Activated CD8-positive, alpha-beta T cell treated with anti-CD3 and anti-CD28 coated beads, Interleukin-2, amount 10 ng/mL, durations not matched to agents 7 days and 5 days (primary cell): ENCODE measurements around the gene KIN. TPM values are rescaled to one million over a fixed set of nuclear protein-coding genes. Genes with fewer than 3 reads are reported as not detected.
"Not testable (repeated sequence)": the region's sequence is repeated elsewhere in the genome, so short reads cannot be mapped to it uniquely, and the experiment has no call there.

Experiments
- ATAC-seq: fragments of 150-1000 bp; cut with Tn5 transposase; one replicate; pipeline ENCODE4 v1.10.0; 2021; ENCODE audit warnings: moderate library complexity
- CTCF ChIA-PET: fragments of 350-600 bp; sonication (Branson Sonifier 250); formaldehyde crosslinking; loops from one replicate; lab custom pipeline; 2021; ENCODE audit warnings: antibody characterized with exemption; lab: Charles Lee
- POLR2A ChIA-PET: fragments of 350-600 bp; sonication (Branson Sonifier 250); formaldehyde crosslinking; loops from one replicate; lab custom pipeline; 2021; ENCODE audit warnings: antibody characterized with exemption; lab: Charles Lee
- DNase-seq: peaks from one replicate; pipeline ENCODE4 v3.0.0-alpha.2; 2020
- H3K27ac Mint-ChIP-seq: one replicate; pipeline ENCODE4 v1.8.0; 2021; ENCODE audit warnings: mild to moderate bottlenecking, mixed read lengths
- H3K27me3 Mint-ChIP-seq: one replicate; pipeline ENCODE4 v1.8.0; 2021; ENCODE audit warnings: low read depth, mixed read lengths
- H3K36me3 Mint-ChIP-seq: one replicate; pipeline ENCODE4 v1.8.0; 2021; ENCODE audit warnings: low read depth, mixed read lengths
- H3K4me1 Mint-ChIP-seq: one replicate; pipeline ENCODE4 v1.8.0; 2021; ENCODE audit warnings: low read depth, mixed read lengths
- H3K4me3 Mint-ChIP-seq: one replicate; pipeline ENCODE4 v1.8.0; 2021; ENCODE audit warnings: mild to moderate bottlenecking, mixed read lengths
- H3K9me3 Mint-ChIP-seq: one replicate; pipeline ENCODE4 v1.8.0; 2022; ENCODE audit warnings: mixed read lengths; ENCODE audit not compliant: insufficient read depth
- total RNA-seq, 2 experiments: library from RNA; stranded (reverse); gene quantifications; one replicate each; pipeline ENCODE4 v1.2.3, GENCODE V29; 2021

KIN gene
- total RNA-seq, 2 experiments from 2014 or later = 14.8 to 17.5 TPM

DNA sequence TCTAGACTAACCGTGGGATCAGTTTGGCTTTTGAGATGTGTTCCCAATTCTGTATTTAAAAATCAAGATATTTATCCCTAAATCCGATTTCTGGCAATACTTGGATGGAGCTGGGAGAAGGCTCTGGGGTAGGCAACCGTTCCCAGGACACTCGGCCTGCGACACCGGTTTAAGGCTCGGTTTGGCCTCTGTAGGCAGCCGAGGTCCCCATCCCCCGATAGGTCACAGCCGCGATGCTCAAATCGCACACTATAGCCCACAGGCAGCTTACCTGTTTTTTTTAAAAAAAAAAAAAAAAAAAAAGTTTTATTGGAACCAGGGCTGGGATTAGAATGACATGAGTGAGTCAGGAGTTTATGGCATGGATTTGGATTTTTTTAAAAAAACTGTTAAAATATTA lies 29.8 kb upstream of the KIN start:
- DNase-seq (no peak), ATAC-seq (no peak)
- peak overlapping the region; percentile 90 for H3K4me3 Mint-ChIP-seq
- ChIA-PET CTCF (interaction anchor here (0.9 to 3.0 kb wide), 6 partner anchors 26 to 1485 kb away, joined by 3 to 11 read pairs (median 4); partner anchors contain the start of genes ATP5F1C and KIN), POLR2A (interaction anchor here (1.3 to 2.3 kb wide), 4 partner anchors 8 to 61 kb away, joined by 5 to 36 read pairs (median 7); partner anchors contain the start of genes ATP5F1C and KIN)
- H3K4me1 Mint-ChIP-seq = peaks cover 30% of the 10 kb centered on the region
- peaks cover 11% of the 10 kb centered on the region for H3K27me3 Mint-ChIP-seq
- no peak overlapping the region for H3K27ac Mint-ChIP-seq
- no peaks in the 10 kb centered on the region for H3K9me3 Mint-ChIP-seq
- peaks cover 12% of the 10 kb centered on the region for H3K36me3 Mint-ChIP-seq

DNA sequence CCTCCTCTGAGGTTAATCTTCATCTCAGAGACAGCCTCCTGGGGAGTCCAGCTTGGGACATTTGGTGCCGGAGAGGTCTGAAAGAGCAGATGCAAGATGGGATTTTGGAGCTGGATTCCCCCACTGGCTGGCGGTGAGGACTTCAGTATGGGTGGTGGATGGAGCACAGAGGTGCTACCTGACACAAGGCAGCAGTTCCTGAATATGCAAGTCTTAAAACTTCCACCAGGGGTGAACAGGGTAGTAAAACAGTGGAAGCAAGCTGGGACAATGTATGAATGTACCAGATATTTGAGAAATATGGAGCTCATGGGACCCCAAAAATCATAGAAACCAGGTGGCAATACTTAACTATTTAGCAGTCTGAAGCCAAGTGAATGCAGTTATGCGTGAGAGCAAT lies 25.7 kb upstream of the KIN start:
- ChIA-PET CTCF (no interaction called here), POLR2A (no interaction called here)

DNA sequence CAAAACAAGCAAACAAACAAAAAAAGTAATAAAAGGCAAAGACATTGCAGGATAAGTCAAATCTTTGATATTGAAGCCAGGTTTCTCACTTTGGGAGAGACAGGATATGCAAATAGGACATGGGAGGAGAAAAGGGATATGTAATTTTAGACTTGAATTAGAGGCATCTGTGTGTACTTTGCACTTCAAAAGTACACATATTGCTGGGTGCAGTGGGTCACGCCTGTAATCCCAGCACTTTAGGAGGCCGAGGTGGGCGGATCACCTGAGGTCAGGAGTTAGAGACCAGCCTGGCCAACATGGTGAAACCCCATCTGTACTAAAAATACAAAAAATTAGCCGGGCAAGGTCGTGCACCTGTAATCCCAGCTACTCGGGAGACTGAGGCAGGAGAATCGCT lies 23.9 kb upstream of the KIN start:
- H3K9me3 Mint-ChIP-seq, H3K36me3 Mint-ChIP-seq, POLR2A ChIA-PET, H3K27me3 Mint-ChIP-seq, CTCF ChIA-PET, ATAC-seq, H3K4me3 Mint-ChIP-seq, H3K4me1 Mint-ChIP-seq, DNase-seq, H3K27ac Mint-ChIP-seq: not testable (repeated sequence)

More for the DNA sequence above, 25.7 kb upstream of the KIN start:
- no peak overlapping the region for H3K27ac Mint-ChIP-seq
- no peak overlapping the region for H3K4me3 Mint-ChIP-seq
- ATAC-seq (no peak), DNase-seq (no peak)
- H3K9me3 Mint-ChIP-seq = no peaks in the 10 kb centered on the region
- H3K27me3 Mint-ChIP-seq = peaks cover 11% of the 10 kb centered on the region
- peaks cover 12% of the 10 kb centered on the region for H3K4me1 Mint-ChIP-seq
- no peaks in the 10 kb centered on the region for H3K36me3 Mint-ChIP-seq

DNA sequence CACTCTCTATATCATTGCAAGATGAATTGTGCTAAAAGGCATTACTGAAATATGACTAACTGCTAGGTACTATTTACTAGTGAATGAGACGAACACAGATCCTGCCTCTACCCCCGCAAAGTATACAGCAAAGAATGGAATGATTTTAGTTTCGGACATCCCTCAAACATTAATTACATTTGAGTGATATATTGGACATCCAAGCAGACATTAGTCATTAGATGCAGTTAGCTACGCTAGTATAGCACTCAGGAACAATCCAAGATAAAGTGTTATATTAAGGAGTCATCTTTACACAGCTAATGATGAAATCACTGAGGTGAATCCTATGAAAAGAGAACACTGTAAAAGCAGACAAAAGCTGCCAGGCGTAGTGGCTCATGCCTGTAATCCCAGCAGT lies 23.2 kb upstream of the KIN start:
- H3K36me3 Mint-ChIP-seq = peaks cover 9% of the 10 kb centered on the region
- POLR2A ChIA-PET = no interaction called here

DNA sequence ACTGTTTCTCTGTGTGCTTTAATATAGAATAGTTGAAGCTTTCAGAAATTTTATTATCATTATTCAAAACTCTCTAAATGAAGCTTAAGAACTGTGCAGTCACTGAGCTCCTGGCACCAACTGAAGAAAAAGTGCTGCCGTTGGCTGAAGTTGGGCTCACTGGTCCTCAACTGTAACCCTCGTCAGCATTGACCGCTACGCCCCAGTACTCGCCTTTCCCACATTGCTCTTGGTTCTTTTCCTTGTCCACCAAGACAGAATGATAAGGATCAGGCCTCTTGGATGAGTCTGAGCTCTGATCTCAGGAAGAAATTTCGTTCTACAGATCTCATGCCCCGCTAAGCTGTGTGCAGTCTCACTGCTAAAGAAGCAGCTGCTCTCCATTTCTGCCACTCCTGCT lies 22.6 kb upstream of the KIN start:
- CTCF ChIA-PET = interaction anchor here (0.7 to 0.9 kb wide), 2 partner anchors 9 to 22 kb away, joined by 3 read pairs; partner anchors contain the start of gene ATP5F1C
- peaks cover 2% of the 10 kb centered on the region for H3K27me3 Mint-ChIP-seq
- no peak overlapping the region for H3K4me3 Mint-ChIP-seq
- peaks cover 9% of the 10 kb centered on the region for H3K36me3 Mint-ChIP-seq
- POLR2A ChIA-PET = no interaction called here
- no peaks in the 10 kb centered on the region for H3K9me3 Mint-ChIP-seq
- no peaks in the 10 kb centered on the region for H3K4me1 Mint-ChIP-seq
- ATAC-seq = no peak
- no peak overlapping the region for H3K27ac Mint-ChIP-seq
- DNase-seq = no peak

More for the DNA sequence above, 23.2 kb upstream of the KIN start:
- Mint-ChIP-seq H3K4me1 (no peaks in the 10 kb centered on the region), H3K27me3 (peaks cover 3% of the 10 kb centered on the region), H3K27ac (no peak overlapping the region), H3K9me3 (no peaks in the 10 kb centered on the region), H3K4me3 (no peak overlapping the region)
- DNase-seq (no peak), ATAC-seq (no peak)
- CTCF ChIA-PET = interaction anchor here (0.7 to 0.9 kb wide), 2 partner anchors 9 to 23 kb away, joined by 3 read pairs; partner anchors contain the start of gene ATP5F1C

DNA sequence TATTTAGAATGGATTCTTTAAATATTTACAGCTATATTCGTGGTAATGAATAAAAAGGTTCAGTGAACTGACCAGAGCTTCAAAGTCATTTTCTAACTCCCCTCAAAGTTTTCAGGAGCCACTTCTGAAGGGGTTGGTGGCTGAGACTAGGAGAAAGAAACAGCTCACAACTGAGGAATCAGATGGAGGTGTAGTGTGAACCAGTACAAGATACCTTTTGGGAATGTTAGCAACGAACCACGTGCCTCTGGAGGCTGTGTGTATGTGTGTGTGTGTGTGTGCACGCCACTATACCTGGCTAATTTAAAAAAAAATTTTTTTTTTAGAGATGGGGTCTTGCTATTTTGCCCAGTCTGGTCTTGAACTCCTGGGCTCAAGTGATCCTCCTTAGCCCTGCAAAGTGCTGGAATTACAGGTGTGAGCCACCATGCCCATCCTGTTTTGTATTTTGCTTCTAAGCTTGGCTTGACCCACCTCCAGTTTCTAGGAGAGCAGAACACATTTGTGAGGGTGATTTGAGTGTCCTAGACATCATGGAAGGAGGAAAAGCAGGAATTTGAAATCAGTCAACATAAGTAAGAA lies 21.0 kb upstream of the KIN start:
- POLR2A ChIA-PET = interaction anchor here (1.0 to 1.2 kb wide), 2 partner anchors 9 to 251 kb away, joined by 3 to 8 read pairs; partner anchors contain the start of gene TAF3
- Mint-ChIP-seq H3K27me3 (no peaks in the 10 kb centered on the region), H3K9me3 (no peaks in the 10 kb centered on the region), H3K4me3 (no peak overlapping the region), H3K36me3 (peaks cover 23% of the 10 kb centered on the region), H3K4me1 (no peaks in the 10 kb centered on the region), H3K27ac (no peak overlapping the region)
- CTCF ChIA-PET = no interaction called here
- no peak for DNase-seq
- ATAC-seq = no peak

DNA sequence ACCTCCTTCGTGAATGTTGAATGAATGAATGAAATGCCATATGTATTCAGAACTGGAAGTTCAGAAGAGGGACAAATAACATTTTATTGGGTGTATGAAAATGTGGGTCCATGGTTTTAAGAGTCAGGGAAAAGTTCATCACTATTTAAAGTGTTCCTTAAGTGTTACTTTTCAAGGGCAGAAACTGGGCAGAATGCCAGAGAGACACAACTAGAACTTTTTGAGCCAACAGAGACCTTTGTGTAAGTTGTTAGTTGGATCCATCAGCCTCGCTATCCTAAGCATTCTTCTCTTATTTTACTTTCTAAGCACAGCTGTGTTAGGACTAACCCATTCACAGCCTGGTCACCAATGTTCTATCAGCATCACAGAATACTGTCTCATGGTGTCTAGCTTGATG lies 16.9 kb upstream of the KIN start:
- POLR2A ChIA-PET = no interaction called here

DNA sequence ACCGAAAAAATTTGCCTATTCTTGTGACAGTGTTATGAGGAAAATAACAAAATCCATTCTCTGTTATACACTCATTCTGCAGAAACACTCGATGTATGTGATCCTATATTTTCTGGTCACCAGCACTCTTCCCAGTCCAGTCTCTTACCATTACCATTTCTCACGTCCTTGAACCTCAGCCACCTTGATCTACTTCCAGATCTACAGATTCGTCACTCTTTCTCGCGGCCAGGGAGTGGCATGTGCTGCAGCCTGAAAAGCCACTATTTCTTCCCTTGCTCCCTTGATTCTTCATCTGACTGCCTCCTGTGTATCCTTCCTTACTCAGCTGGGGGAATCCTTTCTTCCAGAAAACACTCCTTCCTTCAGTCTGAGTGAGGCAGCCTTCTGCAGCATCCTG lies 16.4 kb upstream of the KIN start:
- Mint-ChIP-seq H3K36me3 (peaks cover 56% of the 10 kb centered on the region), H3K4me1 (no peaks in the 10 kb centered on the region)
- ATAC-seq = no peak

More for the DNA sequence above, 16.9 kb upstream of the KIN start:
- H3K27me3 Mint-ChIP-seq = no peaks in the 10 kb centered on the region
- no peak overlapping the region for H3K27ac Mint-ChIP-seq
- peaks cover 51% of the 10 kb centered on the region for H3K36me3 Mint-ChIP-seq
- DNase-seq (no peak), ATAC-seq (no peak)
- no peaks in the 10 kb centered on the region for H3K4me1 Mint-ChIP-seq
- CTCF ChIA-PET = no interaction called here
- H3K4me3 Mint-ChIP-seq = no peak overlapping the region
- no peaks in the 10 kb centered on the region for H3K9me3 Mint-ChIP-seq

DNA sequence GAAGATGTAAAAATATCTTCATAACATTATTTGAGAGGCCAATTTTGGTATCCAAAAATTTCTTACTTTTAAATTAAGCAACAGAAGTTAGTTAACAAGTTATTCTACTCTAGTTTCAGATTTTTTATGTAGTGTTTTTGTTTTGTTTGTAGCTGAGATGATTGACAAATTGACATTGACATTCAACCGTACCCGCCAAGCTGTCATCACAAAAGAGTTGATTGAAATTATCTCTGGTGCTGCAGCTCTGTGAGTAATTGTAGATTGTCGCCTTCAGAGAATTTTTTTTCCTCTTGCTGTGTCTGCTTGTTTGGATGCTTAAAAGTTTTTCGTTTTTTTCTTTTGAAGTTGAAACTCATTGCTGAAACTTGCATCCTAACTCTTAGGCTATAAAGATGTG lies 14.8 kb upstream of the KIN start:
- Mint-ChIP-seq H3K36me3 (peaks cover 66% of the 10 kb centered on the region), H3K4me1 (no peaks in the 10 kb centered on the region), H3K4me3 (no peak overlapping the region), H3K27ac (no peak overlapping the region), H3K27me3 (no peaks in the 10 kb centered on the region), H3K9me3 (no peaks in the 10 kb centered on the region)
- ChIA-PET POLR2A (no interaction called here), CTCF (no interaction called here)
- no peak for DNase-seq
- no peak for ATAC-seq

More for the DNA sequence above, 16.4 kb upstream of the KIN start:
- CTCF ChIA-PET = no interaction called here
- no peaks in the 10 kb centered on the region for H3K27me3 Mint-ChIP-seq
- peak overlapping the region; percentile 53 for H3K27ac Mint-ChIP-seq
- no peaks in the 10 kb centered on the region for H3K9me3 Mint-ChIP-seq
- H3K4me3 Mint-ChIP-seq = no peak overlapping the region
- no peak for DNase-seq
- POLR2A ChIA-PET = no interaction called here

DNA sequence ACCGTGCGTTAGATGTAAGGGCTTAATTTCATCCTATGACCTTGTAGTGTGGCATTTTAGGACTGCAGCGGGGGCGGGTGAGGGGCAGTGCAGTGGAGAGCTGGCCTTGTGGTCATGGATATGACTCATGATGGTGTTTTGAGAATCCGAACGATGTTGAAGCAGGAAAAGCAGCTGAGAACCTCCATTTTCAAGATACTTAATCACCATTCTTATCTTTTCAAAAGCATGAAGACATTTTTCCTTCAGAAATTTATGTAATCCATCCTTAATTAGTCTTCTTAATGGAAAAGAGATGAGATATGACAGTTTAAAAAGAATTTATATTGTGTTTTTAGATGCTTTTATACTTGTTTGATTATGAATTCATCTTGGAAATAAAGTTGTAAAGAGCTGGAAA lies 9.8 kb upstream of the KIN start:
- DNase-seq (no peak), ATAC-seq (no peak)
- H3K4me3 Mint-ChIP-seq = no peak overlapping the region
- H3K27ac Mint-ChIP-seq = no peak overlapping the region
- H3K36me3 Mint-ChIP-seq = peaks cover 60% of the 10 kb centered on the region
- POLR2A ChIA-PET = interaction anchor here (1.5 kb wide), 1 partner anchor 10 kb away, joined by 7 read pairs; the partner anchor contains the start of genes ATP5F1C and KIN
- CTCF ChIA-PET = interaction anchor here (0.9 to 1.5 kb wide), 2 partner anchors 35 to 272 kb away, joined by 3 read pairs; no protein-coding TSS in a partner anchor
- H3K4me1 Mint-ChIP-seq = peaks cover 33% of the 10 kb centered on the region
- H3K9me3 Mint-ChIP-seq = no peaks in the 10 kb centered on the region
- H3K27me3 Mint-ChIP-seq = no peaks in the 10 kb centered on the region

DNA sequence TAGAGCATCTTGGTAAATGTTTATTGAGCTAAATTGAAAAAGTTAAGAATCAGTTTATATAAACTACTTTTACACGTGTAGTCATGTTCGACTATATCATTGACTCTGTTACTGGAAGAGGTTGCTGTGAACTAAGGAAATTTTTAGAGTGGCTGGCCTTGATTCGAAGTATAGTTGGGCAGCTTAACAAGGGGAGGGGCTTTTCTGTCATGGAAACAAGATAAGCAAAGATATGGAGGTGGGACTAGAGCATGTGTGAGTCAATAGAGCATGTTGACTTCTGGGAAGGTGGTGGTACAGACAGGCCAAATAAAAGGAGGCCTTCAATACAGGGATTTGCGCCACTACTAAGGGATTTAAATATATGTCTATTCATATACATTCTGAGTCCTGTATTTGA lies 7.8 kb upstream of the KIN start:
- H3K9me3 Mint-ChIP-seq = no peaks in the 10 kb centered on the region
- CTCF ChIA-PET = no interaction called here
- ATAC-seq (no peak), DNase-seq (no peak)
- no peak overlapping the region for H3K4me3 Mint-ChIP-seq
- no peak overlapping the region for H3K27ac Mint-ChIP-seq
- no peaks in the 10 kb centered on the region for H3K27me3 Mint-ChIP-seq
- H3K4me1 Mint-ChIP-seq = peaks cover 51% of the 10 kb centered on the region
- H3K36me3 Mint-ChIP-seq = peaks cover 62% of the 10 kb centered on the region
- POLR2A ChIA-PET = interaction anchor here (1.0 kb wide), 1 partner anchor 7 kb away, joined by 3 read pairs; the partner anchor contains the start of genes ATP5F1C and KIN

DNA sequence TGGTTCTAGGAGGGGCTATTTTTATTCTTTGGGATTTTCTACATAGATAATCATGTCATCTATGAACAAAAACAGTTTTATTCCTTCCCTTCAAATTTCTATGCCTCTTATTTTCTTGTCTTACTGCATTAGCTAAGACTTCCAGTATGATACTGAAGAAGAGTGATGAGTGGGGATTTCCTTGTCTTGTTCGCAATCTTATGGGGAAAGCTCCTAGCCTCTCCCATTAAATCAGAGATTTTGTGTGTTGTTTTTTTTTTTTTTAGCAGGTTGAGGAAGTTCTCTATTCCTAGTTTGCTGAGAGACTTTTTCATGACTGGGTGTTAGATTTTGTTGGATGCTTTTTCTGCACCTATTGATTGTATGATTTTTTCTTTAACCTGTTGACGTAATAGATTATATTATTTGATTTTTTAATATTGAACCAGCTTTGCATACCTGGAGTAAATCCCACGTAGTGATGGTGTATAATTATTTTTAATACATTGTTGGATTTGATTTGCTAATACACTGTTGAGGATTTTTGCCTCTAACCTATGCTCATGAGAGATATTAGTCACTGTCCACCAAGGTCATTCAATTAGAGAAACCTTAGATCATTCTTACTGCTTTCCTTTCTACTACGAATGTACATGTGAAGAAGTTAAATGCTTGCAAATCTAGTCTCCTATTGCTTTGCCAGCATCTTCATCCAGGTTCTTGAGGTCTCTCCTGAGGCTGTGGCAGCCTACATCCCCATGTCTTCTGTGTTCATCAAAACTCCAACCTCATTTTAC lies 6.6 kb upstream of the KIN start:
- no peak overlapping the region for H3K27ac Mint-ChIP-seq
- H3K27me3 Mint-ChIP-seq = no peaks in the 10 kb centered on the region
- POLR2A ChIA-PET = no interaction called here
- no peak overlapping the region for H3K4me3 Mint-ChIP-seq
- H3K9me3 Mint-ChIP-seq = no peaks in the 10 kb centered on the region
- peaks cover 59% of the 10 kb centered on the region for H3K36me3 Mint-ChIP-seq
- peaks cover 60% of the 10 kb centered on the region for H3K4me1 Mint-ChIP-seq
- CTCF ChIA-PET = no interaction called here
- ATAC-seq = no peak
- no peak for DNase-seq
